ENCODE measurements around the gene PAPPA2. TPM values are rescaled to one million over a fixed set of nuclear protein-coding genes. Genes with fewer than 3 reads are reported as not detected.
A peak's percentile ranks its signal among the peaks of the same experiment; 100 is the strongest.

PAPPA2 gene
- total and polyA plus RNA-seq, 9 donors, result 0.45 to 5.1 (median 0.56) TPM

GRCh38 chr1:176702901-176703300 lies 239.9 kb downstream of the PAPPA2 start:
- Histone ChIP-seq H3K27ac (ENCODE audit: low read length) (no peak overlapping the region), H3K4me3 (ENCODE audit: low read length) (no peak overlapping the region), H3K9me3 (replicated peaks; ENCODE audit: control insufficient read depth, low read depth, low read length) (no peaks in the 10 kb centered on the region), H3K36me3 (ENCODE audit: control insufficient read depth, insufficient read depth, low read length) (no peaks in the 10 kb centered on the region), H3K4me1 (ENCODE audit: control insufficient read depth, insufficient read depth, low read length) (peaks cover 2% of the 10 kb centered on the region), H3K27me3 (ENCODE audit: control insufficient read depth, insufficient read depth, low read length) (no peaks in the 10 kb centered on the region)
- no peak for DNase-seq
- WGBS (ENCODE audit: insufficient coverage), result no CpG with 5 or more reads among the region's 3 CpGs

GRCh38 chr1:176705585-176705984 lies 242.6 kb downstream of the PAPPA2 start:
- Histone ChIP-seq H3K9me3 (replicated peaks; ENCODE audit: control insufficient read depth, low read depth, low read length) (no peaks in the 10 kb centered on the region), H3K4me3 (ENCODE audit: low read length) (no peak overlapping the region), H3K27me3 (ENCODE audit: control insufficient read depth, insufficient read depth, low read length) (no peaks in the 10 kb centered on the region), H3K4me1 (ENCODE audit: control insufficient read depth, insufficient read depth, low read length) (no peaks in the 10 kb centered on the region), H3K27ac (ENCODE audit: low read length) (no peak overlapping the region), H3K36me3 (ENCODE audit: control insufficient read depth, insufficient read depth, low read length) (no peaks in the 10 kb centered on the region)
- no CpG with 5 or more reads among the region's 1 CpG for WGBS (ENCODE audit: insufficient coverage)
- no peak for DNase-seq

- Histone ChIP-seq H3K4me3 (ENCODE audit: low read length) (no peak overlapping the region), H3K36me3 (ENCODE audit: control insufficient read depth, insufficient read depth, low read length) (no peaks in the 10 kb centered on the region), H3K9me3 (replicated peaks; ENCODE audit: control insufficient read depth, low read depth, low read length) (no peaks in the 10 kb centered on the region), H3K4me1 (ENCODE audit: control insufficient read depth, insufficient read depth, low read length) (peaks cover 4% of the 10 kb centered on the region), H3K27me3 (ENCODE audit: control insufficient read depth, insufficient read depth, low read length) (no peaks in the 10 kb centered on the region), H3K27ac (ENCODE audit: low read length) (peak overlapping the region; percentile 61)
- WGBS (ENCODE audit: insufficient coverage), result no CpG with 5 or more reads among the region's 2 CpGs
- peak; percentile 71 for DNase-seq
Measured at GRCh38 chr1:176717066-176717750, 254.2 kb downstream of the PAPPA2 start.

- DNase-seq, result peak; percentile 16
- no peak overlapping the region for H3K27ac ChIP-seq (ENCODE audit: low read length)
- no peaks in the 10 kb centered on the region for H3K36me3 ChIP-seq (ENCODE audit: control insufficient read depth, insufficient read depth, low read length)
- H3K4me3 ChIP-seq (ENCODE audit: low read length), result no peak overlapping the region
- no peaks in the 10 kb centered on the region for H3K9me3 ChIP-seq (replicated peaks; ENCODE audit: control insufficient read depth, low read depth, low read length)
- WGBS (ENCODE audit: insufficient coverage), result 20% methylated on average over 1 of the region's 4 CpGs
- H3K4me1 ChIP-seq (ENCODE audit: control insufficient read depth, insufficient read depth, low read length), result peaks cover 4% of the 10 kb centered on the region
- H3K27me3 ChIP-seq (ENCODE audit: control insufficient read depth, insufficient read depth, low read length), result no peaks in the 10 kb centered on the region
Measured at GRCh38 chr1:176719447-176719846, 256.5 kb downstream of the PAPPA2 start.

GRCh38 chr1:176720838-176721237 lies 257.9 kb downstream of the PAPPA2 start:
- Histone ChIP-seq H3K4me3 (ENCODE audit: low read length) (no peak overlapping the region), H3K27me3 (ENCODE audit: control insufficient read depth, insufficient read depth, low read length) (no peaks in the 10 kb centered on the region), H3K4me1 (ENCODE audit: control insufficient read depth, insufficient read depth, low read length) (peaks cover 4% of the 10 kb centered on the region), H3K36me3 (ENCODE audit: control insufficient read depth, insufficient read depth, low read length) (no peaks in the 10 kb centered on the region), H3K27ac (ENCODE audit: low read length) (no peak overlapping the region), H3K9me3 (replicated peaks; ENCODE audit: control insufficient read depth, low read depth, low read length) (no peaks in the 10 kb centered on the region)
- no CpG with 5 or more reads among the region's 1 CpG for WGBS (ENCODE audit: insufficient coverage)
- no peak for DNase-seq

GRCh38 chr1:176733661-176734060 lies 270.7 kb downstream of the PAPPA2 start:
- no peaks in the 10 kb centered on the region for H3K4me1 ChIP-seq (ENCODE audit: control insufficient read depth, insufficient read depth, low read length)
- no peak overlapping the region for H3K27ac ChIP-seq (ENCODE audit: low read length)
- DNase-seq, result no peak
- no peaks in the 10 kb centered on the region for H3K9me3 ChIP-seq (replicated peaks; ENCODE audit: control insufficient read depth, low read depth, low read length)
- no peaks in the 10 kb centered on the region for H3K27me3 ChIP-seq (ENCODE audit: control insufficient read depth, insufficient read depth, low read length)
- no peaks in the 10 kb centered on the region for H3K36me3 ChIP-seq (ENCODE audit: control insufficient read depth, insufficient read depth, low read length)
- H3K4me3 ChIP-seq (ENCODE audit: low read length), result no peak overlapping the region
- WGBS (ENCODE audit: insufficient coverage), result no CpG with 5 or more reads among the region's 1 CpG

GRCh38 chr1:176735201-176735600 lies 272.2 kb downstream of the PAPPA2 start:
- H3K4me1 ChIP-seq (ENCODE audit: control insufficient read depth, insufficient read depth, low read length), result no peaks in the 10 kb centered on the region
- no peaks in the 10 kb centered on the region for H3K27me3 ChIP-seq (ENCODE audit: control insufficient read depth, insufficient read depth, low read length)
- H3K27ac ChIP-seq (ENCODE audit: low read length), result no peak overlapping the region
- no peaks in the 10 kb centered on the region for H3K36me3 ChIP-seq (ENCODE audit: control insufficient read depth, insufficient read depth, low read length)
- no CpG with 5 or more reads among the region's 1 CpG for WGBS (ENCODE audit: insufficient coverage)
- no peak for DNase-seq
- no peak overlapping the region for H3K4me3 ChIP-seq (ENCODE audit: low read length)
- no peaks in the 10 kb centered on the region for H3K9me3 ChIP-seq (replicated peaks; ENCODE audit: control insufficient read depth, low read depth, low read length)

- H3K27me3 ChIP-seq (ENCODE audit: control insufficient read depth, insufficient read depth, low read length), result no peaks in the 10 kb centered on the region
- H3K4me1 ChIP-seq (ENCODE audit: control insufficient read depth, insufficient read depth, low read length), result no peaks in the 10 kb centered on the region
- H3K36me3 ChIP-seq (ENCODE audit: control insufficient read depth, insufficient read depth, low read length), result no peaks in the 10 kb centered on the region
- no peaks in the 10 kb centered on the region for H3K9me3 ChIP-seq (replicated peaks; ENCODE audit: control insufficient read depth, low read depth, low read length)
- DNase-seq, result no peak
- H3K27ac ChIP-seq (ENCODE audit: low read length), result no peak overlapping the region
- H3K4me3 ChIP-seq (ENCODE audit: low read length), result no peak overlapping the region
Measured at GRCh38 chr1:176736015-176736414, 273.0 kb downstream of the PAPPA2 start.

GRCh38 chr1:176741181-176741580 lies 278.2 kb downstream of the PAPPA2 start:
- no peaks in the 10 kb centered on the region for H3K9me3 ChIP-seq (replicated peaks; ENCODE audit: control insufficient read depth, low read depth, low read length)
- WGBS (ENCODE audit: insufficient coverage), result 67% methylated on average over 1 of the region's 4 CpGs

GRCh38 chr1:176742322-176742721 lies 279.3 kb downstream of the PAPPA2 start:
- no peak for DNase-seq
- WGBS (ENCODE audit: insufficient coverage), result no CpG with 5 or more reads among the region's 2 CpGs

More at GRCh38 chr1:176741181-176741580, 278.2 kb downstream of the PAPPA2 start:
- no peaks in the 10 kb centered on the region for H3K27me3 ChIP-seq (ENCODE audit: control insufficient read depth, insufficient read depth, low read length)
- no peaks in the 10 kb centered on the region for H3K4me1 ChIP-seq (ENCODE audit: control insufficient read depth, insufficient read depth, low read length)
- no peaks in the 10 kb centered on the region for H3K36me3 ChIP-seq (ENCODE audit: control insufficient read depth, insufficient read depth, low read length)
- no peak for DNase-seq
- H3K4me3 ChIP-seq (ENCODE audit: low read length), result no peak overlapping the region
- H3K27ac ChIP-seq (ENCODE audit: low read length), result no peak overlapping the region

GRCh38 chr1:176744142-176744541 lies 281.2 kb downstream of the PAPPA2 start:
- no CpG with 5 or more reads among the region's 1 CpG for WGBS (ENCODE audit: insufficient coverage)
- H3K9me3 ChIP-seq (replicated peaks; ENCODE audit: control insufficient read depth, low read depth, low read length), result no peaks in the 10 kb centered on the region
- no peaks in the 10 kb centered on the region for H3K36me3 ChIP-seq (ENCODE audit: control insufficient read depth, insufficient read depth, low read length)
- no peaks in the 10 kb centered on the region for H3K4me1 ChIP-seq (ENCODE audit: control insufficient read depth, insufficient read depth, low read length)
- no peak overlapping the region for H3K4me3 ChIP-seq (ENCODE audit: low read length)
- H3K27me3 ChIP-seq (ENCODE audit: control insufficient read depth, insufficient read depth, low read length), result no peaks in the 10 kb centered on the region
- DNase-seq, result no peak
- no peak overlapping the region for H3K27ac ChIP-seq (ENCODE audit: low read length)

More at GRCh38 chr1:176742322-176742721, 279.3 kb downstream of the PAPPA2 start:
- Histone ChIP-seq H3K4me3 (ENCODE audit: low read length) (no peak overlapping the region), H3K9me3 (replicated peaks; ENCODE audit: control insufficient read depth, low read depth, low read length) (no peaks in the 10 kb centered on the region), H3K27me3 (ENCODE audit: control insufficient read depth, insufficient read depth, low read length) (no peaks in the 10 kb centered on the region), H3K4me1 (ENCODE audit: control insufficient read depth, insufficient read depth, low read length) (no peaks in the 10 kb centered on the region), H3K36me3 (ENCODE audit: control insufficient read depth, insufficient read depth, low read length) (no peaks in the 10 kb centered on the region), H3K27ac (ENCODE audit: low read length) (no peak overlapping the region)
